Neural progenitor cell (in vitro differentiated cells): ENCODE results near the gene TAS2R41. TPM values are rescaled to one million over a fixed set of nuclear protein-coding genes. Genes with fewer than 3 reads are reported as not detected.

Experiments
- DNase-seq: peaks from one replicate; pipeline ENCODE4 v3.0.0-alpha.2; 2016; ENCODE audit warnings: low spot score
- H2AFZ ChIP-seq: fragments of 200-600 bp; sonication (generic); replicated peaks from 2 replicates; pipeline ENCODE4 v1.6.1; 2016; ENCODE audit warnings: antibody characterized with exemption
- H3F3A ChIP-seq: fragments of 200-600 bp; sonication (generic); 2 replicates; pipeline ENCODE4 v1.6.1; 2016; ENCODE audit warnings: antibody characterized with exemption, low read depth
- H3K27ac ChIP-seq: fragments of 200-600 bp; sonication (generic); 2 replicates; pipeline ENCODE4 v1.5.1; 2016; ENCODE audit warnings: mild to moderate bottlenecking
- H3K27me3 ChIP-seq: fragments of 200-600 bp; sonication (generic); 2 replicates; pipeline ENCODE4 v1.6.1; 2016; ENCODE audit warnings: mild to moderate bottlenecking, moderate library complexity
- H3K36me3 ChIP-seq: fragments of 200-600 bp; sonication (generic); 2 replicates; pipeline ENCODE4 v1.5.1; 2016
- H3K4me1 ChIP-seq: fragments of 200-600 bp; sonication (generic); 2 replicates; pipeline ENCODE4 v1.6.1; 2016; ENCODE audit warnings: mixed run types
- H3K4me2 ChIP-seq: fragments of 200-600 bp; sonication (generic); 2 replicates; pipeline ENCODE4 v1.6.1; 2016
- H3K4me3 ChIP-seq: fragments of 200-600 bp; sonication (generic); 2 replicates; pipeline ENCODE4 v1.5.1; 2016
- H3K79me2 ChIP-seq: fragments of 200-600 bp; sonication (generic); 2 replicates; pipeline ENCODE4 v1.6.1; 2016; ENCODE audit warnings: low read depth
- H3K9ac ChIP-seq: fragments of 200-600 bp; sonication (generic); 2 replicates; pipeline ENCODE4 v1.6.1; 2016
- H3K9me3 ChIP-seq: fragments of 200-600 bp; sonication (generic); 2 replicates; pipeline ENCODE4 v1.5.1; 2016; ENCODE audit warnings: low read depth
- H4K20me1 ChIP-seq: fragments of 200-600 bp; sonication (generic); 2 replicates; pipeline ENCODE4 v1.6.1; 2016; ENCODE audit warnings: low read depth
- H3K27ac Mint-ChIP-seq: 3 replicates; pipeline ENCODE4 v1.8.0; 2021; ENCODE audit warnings: mixed read lengths
- H3K27me3 Mint-ChIP-seq: 2 replicates; pipeline ENCODE4 v1.8.0; 2022; ENCODE audit warnings: low read depth, mild to moderate bottlenecking, inconsistent platforms, moderate library complexity, mixed read lengths; ENCODE audit not compliant: insufficient read depth
- H3K36me3 Mint-ChIP-seq: 3 replicates; pipeline ENCODE4 v1.8.0; 2021; ENCODE audit warnings: mixed read lengths
- H3K4me1 Mint-ChIP-seq: 3 replicates; pipeline ENCODE4 v1.8.0; 2021; ENCODE audit warnings: mixed read lengths
- H3K4me3 Mint-ChIP-seq: 3 replicates; pipeline ENCODE4 v1.8.0; 2021; ENCODE audit warnings: mild to moderate bottlenecking, moderate library complexity, mixed read lengths
- H3K9me3 Mint-ChIP-seq: 3 replicates; pipeline ENCODE4 v1.8.0; 2020; ENCODE audit warnings: mixed read lengths
- CTCF ChIP-seq: fragments of 200-600 bp; sonication (generic); IDR thresholded peaks from 2 replicates; pipeline ENCODE4 v1.5.1; 2017; ENCODE audit warnings: antibody characterized with exemption, mild to moderate bottlenecking
- EZH2 ChIP-seq: fragments of 200-600 bp; sonication (generic); IDR thresholded peaks from 2 replicates; pipeline ENCODE4 v1.6.1; 2017; ENCODE audit warnings: antibody characterized with exemption, mild to moderate bottlenecking, moderate library complexity
- EZH2phosphoT487 ChIP-seq: fragments of 200-600 bp; sonication (generic); IDR thresholded peaks from 2 replicates; pipeline ENCODE4 v1.6.1; 2017; ENCODE audit warnings: antibody characterized with exemption
- total RNA-seq: library from RNA; depleted of rRNA; stranded (reverse); fragments of >200 nt; gene quantifications from 2 replicates; pipeline ENCODE4 v1.2.3, GENCODE V29; 2015; ENCODE audit warnings: low replicate concordance

TAS2R41 gene
- total RNA-seq, 1 donor from 2014 or later = not detected

DNA sequence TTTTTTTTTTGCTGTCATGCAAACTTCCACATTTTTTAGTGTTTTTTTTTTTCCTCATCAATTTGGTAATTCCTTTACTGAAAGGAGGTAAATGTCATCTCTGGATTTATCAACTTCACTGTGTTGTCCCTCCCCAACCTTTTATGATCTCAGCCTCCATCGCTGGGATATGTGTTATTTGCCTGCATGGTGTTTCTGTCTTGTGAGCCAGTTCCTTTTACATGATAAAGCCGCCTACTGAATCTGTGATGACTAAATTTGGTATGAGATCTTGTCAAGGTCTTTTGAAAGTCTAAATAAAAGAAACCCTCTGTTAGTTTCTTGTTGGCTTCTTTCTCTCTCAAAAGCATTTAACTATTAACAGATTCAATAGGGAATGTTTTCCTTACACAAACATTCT is 39.3 kb downstream of the TAS2R41 start:
- H3K9me3 ChIP-seq = no peaks in the 10 kb centered on the region
- no peak overlapping the region for H3K9ac ChIP-seq
- Mint-ChIP-seq H3K36me3 (no peaks in the 10 kb centered on the region), H3K27me3 (peaks cover 5% of the 10 kb centered on the region), H3K4me3 (no peak overlapping the region), H3K4me1 (peaks cover 25% of the 10 kb centered on the region), H3K9me3 (peaks cover 5% of the 10 kb centered on the region), H3K27ac (no peak overlapping the region)
- H3F3A ChIP-seq = no peaks in the 10 kb centered on the region
- no peaks in the 10 kb centered on the region for H3K36me3 ChIP-seq
- H3K27me3 ChIP-seq = peaks cover 59% of the 10 kb centered on the region
- DNase-seq = no peak
- TF ChIP-seq EZH2phosphoT487 (no peak), CTCF (no peak), EZH2 (no peak)
- H3K27ac ChIP-seq = no peak overlapping the region
- no peaks in the 10 kb centered on the region for H4K20me1 ChIP-seq
- no peaks in the 10 kb centered on the region for H3K79me2 ChIP-seq
- H3K4me3 ChIP-seq = no peak overlapping the region
- peaks cover 16% of the 10 kb centered on the region for H3K4me1 ChIP-seq
- H2AFZ ChIP-seq = no peak overlapping the region
- no peak overlapping the region for H3K4me2 ChIP-seq

DNA sequence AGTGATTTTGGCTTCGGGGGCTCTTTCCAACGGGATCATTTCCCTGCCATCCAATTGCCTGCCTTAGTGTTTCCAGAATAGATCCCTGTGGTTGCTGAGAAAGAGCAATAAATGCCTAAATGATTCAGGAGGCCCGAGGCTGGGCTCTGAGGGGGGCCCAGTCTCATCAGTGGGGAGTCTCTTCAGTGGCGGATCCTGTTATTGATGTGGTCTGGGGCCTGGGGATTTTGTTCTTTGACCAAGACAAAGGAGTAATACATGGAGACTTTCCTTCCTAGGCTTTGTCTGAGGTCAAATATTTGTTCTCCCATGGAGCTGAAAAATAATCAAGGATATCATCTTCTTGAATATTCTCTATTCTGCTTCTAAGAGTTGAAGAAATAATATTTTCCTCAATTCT is 40.8 kb downstream of the TAS2R41 start:
- no peak overlapping the region for H3K27ac Mint-ChIP-seq

GRCh38 chr7:143518941-143519340 is 41.3 kb downstream of the TAS2R41 start:
- Histone ChIP-seq H3F3A (no peaks in the 10 kb centered on the region), H3K27ac (no peak overlapping the region), H3K4me3 (no peak overlapping the region), H4K20me1 (no peaks in the 10 kb centered on the region), H3K36me3 (no peaks in the 10 kb centered on the region), H3K27me3 (peaks cover 59% of the 10 kb centered on the region), H3K4me2 (no peak overlapping the region), H2AFZ (no peak overlapping the region), H3K79me2 (no peaks in the 10 kb centered on the region), H3K9ac (no peak overlapping the region), H3K9me3 (no peaks in the 10 kb centered on the region), H3K4me1 (peaks cover 16% of the 10 kb centered on the region)
- Mint-ChIP-seq H3K4me3 (no peak overlapping the region), H3K27ac (no peak overlapping the region), H3K36me3 (no peaks in the 10 kb centered on the region), H3K27me3 (peaks cover 5% of the 10 kb centered on the region), H3K9me3 (peaks cover 2% of the 10 kb centered on the region), H3K4me1 (peaks cover 25% of the 10 kb centered on the region)
- TF ChIP-seq CTCF = no peak
- TF ChIP-seq EZH2phosphoT487 = no peak
- no peak for TF ChIP-seq EZH2
- no peak for DNase-seq

More for the DNA sequence above, 40.8 kb downstream of the TAS2R41 start:
- Histone ChIP-seq H3K9ac (no peak overlapping the region), H3K27ac (no peak overlapping the region), H3K4me3 (no peak overlapping the region), H3K4me2 (no peak overlapping the region), H3F3A (no peaks in the 10 kb centered on the region), H3K9me3 (no peaks in the 10 kb centered on the region), H3K27me3 (peaks cover 59% of the 10 kb centered on the region), H2AFZ (no peak overlapping the region), H3K36me3 (no peaks in the 10 kb centered on the region), H4K20me1 (no peaks in the 10 kb centered on the region), H3K4me1 (peaks cover 16% of the 10 kb centered on the region), H3K79me2 (no peaks in the 10 kb centered on the region)
- peaks cover 3% of the 10 kb centered on the region for H3K9me3 Mint-ChIP-seq
- peak; percentile 25 for DNase-seq
- no peaks in the 10 kb centered on the region for H3K36me3 Mint-ChIP-seq
- TF ChIP-seq EZH2phosphoT487 (no peak), CTCF (no peak), EZH2 (no peak)
- no peak overlapping the region for H3K4me3 Mint-ChIP-seq
- peaks cover 25% of the 10 kb centered on the region for H3K4me1 Mint-ChIP-seq
- H3K27me3 Mint-ChIP-seq = peaks cover 5% of the 10 kb centered on the region
